GM18498 (cell line): Measurements from ENCODE around the gene MORC1.

ENCODE experiments used
- ATAC-seq: cut with Tn5 transposase; IDR thresholded peaks from one replicate; pipeline ENCODE4 v1.9.1; 2021; ENCODE audit warnings: mild to moderate bottlenecking, moderate library complexity; ENCODE audit not compliant: unreplicated experiment

MORC1 gene

DNA sequence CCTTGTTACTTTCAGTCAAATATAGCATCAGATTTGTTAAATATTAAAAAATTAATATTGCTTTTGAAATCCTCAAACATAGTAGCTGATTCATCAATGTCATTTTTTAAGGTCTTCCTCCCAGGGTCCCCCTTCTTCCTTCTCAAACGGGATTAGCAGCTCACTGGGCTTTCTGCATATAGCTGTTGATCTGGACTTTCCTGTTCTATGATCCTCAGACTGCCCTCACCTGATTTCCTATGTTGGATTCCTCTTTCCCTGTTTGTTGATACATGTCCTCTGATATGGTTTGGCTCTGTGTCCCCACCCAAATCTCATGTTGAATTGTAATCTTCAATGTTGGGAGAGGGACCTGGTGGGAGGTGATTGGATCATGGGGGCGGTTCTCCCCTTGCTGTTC, 170.1 kb downstream of the MORC1 start:
- ATAC-seq: no peak

GRCh38 chr3:108946292-108947285, 171.3 kb downstream of the MORC1 start:
- ATAC-seq: no peak

DNA sequence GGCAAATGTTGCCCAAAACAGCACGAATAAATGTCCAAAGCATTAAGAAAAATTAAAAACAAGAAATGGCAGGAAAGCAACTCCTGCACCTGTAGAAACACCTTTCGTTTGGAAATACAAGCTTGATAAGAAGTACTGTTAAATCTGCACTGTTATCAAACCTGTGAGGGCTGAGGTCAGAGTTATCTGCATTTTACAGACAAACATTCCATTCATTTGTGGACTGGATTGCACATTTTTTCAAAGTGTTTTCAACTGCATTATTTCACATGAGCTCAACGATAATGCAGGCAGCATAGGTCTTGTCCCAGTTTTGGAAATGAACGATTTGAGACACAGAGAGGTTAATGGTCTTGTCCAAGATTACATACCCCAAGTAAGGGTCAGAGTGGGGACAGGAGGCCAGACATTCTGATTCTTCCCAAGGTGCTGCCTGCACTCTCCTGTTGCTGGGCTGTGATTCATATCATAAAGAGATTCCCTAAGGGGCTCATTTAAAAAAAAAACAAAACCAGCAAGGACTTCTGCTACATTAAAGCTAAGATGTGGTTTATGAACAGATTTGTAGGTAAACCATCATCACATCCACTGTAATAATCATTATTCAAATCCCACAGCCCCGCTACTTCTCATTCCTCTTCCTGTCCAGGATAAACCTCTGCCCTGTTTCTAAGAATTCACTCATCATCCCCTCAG, 177.2 kb downstream of the MORC1 start:
- no peak for ATAC-seq

DNA sequence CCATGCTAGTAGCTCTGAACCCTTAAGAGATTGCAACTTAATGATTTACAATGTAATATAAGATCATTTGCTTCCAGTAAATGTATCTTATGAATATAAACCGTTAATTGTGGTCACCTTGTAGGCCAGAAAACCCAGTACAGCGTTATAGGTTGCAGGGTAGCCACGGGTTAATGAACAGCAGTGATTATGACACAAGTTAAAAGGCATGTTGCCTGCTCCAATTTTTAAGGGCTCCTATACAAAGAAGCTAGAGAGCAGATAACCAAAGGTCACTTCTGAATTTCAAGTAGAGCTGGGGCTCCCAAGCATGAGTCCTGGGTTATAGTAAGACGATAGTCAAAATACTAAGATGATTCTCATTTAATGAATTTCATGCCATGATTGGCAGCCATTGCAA, 177.8 kb downstream of the MORC1 start:
- ATAC-seq: no peak

DNA sequence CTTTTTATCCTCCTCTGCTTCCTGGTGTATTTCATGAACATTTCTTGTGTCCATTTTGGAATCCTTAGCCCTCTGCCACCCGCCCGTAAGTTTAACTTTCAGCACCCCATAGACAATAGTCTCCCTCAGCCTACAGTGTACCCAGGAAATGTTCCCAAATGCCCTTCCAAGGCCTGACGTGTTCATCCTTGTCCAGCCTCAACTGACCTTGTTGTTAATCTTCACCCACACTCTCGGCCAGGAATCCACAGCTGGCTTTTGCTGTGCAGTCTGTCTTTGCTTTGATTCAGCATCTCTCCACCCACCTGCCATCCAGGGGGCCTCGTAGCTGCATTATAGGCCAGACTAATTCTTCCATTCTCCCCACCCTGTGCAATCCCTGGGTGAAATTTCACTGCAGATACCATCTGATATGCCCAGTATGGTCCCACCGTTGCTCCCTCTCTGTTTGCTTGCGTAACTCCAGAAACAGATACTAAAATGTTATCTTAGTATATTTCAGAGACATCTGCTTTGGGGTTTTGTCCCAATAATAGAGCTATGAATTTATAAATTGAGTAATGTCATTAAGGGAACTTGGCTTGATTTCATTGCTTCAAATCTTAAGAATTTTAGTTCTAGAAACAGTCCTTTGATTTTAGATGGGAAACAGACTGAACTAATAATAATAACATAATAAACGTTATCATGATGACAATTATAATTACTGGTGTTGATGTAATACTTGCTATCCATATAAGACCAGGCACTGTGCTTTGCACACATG, 180.8 kb downstream of the MORC1 start:
- ATAC-seq: no peak

DNA sequence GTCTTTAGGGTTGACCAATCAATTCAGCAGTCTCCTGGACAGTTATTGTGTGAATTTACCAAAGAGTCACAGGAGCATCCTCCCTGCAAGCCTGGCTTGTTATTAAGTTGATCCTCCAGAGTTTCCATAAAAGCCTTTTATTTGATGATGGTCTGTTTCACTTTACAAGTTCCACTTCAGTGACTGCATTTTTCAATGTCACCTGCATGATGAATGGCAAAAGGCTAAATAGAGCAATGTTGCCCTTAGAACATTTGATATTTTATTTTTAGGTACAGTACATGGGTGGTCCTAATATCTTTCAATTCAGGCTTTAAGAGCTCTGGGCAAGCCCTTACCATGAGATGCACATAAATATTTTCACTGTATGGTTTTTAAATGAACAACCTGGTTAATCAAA, 186.9 kb downstream of the MORC1 start:
- no peak for ATAC-seq

DNA sequence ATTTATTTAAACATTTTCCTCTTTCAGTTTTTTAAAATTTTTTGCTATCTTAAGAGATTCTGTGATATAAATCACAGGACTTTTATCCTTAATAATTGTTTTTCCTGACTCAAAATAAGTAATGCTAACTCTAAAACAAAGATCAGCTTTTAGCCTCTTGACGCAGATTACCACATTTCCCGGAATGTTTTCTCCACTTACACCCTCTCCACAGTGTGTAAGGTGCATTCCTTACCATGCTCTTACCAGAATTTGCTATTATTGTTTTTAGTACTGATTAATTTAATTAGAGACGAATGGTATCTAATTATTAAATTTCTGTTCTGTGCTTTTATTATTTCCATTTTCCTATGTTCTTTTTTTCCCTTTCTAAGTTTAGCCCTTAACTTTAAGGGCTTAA, 199.1 kb downstream of the MORC1 start:
- no peak for ATAC-seq

DNA sequence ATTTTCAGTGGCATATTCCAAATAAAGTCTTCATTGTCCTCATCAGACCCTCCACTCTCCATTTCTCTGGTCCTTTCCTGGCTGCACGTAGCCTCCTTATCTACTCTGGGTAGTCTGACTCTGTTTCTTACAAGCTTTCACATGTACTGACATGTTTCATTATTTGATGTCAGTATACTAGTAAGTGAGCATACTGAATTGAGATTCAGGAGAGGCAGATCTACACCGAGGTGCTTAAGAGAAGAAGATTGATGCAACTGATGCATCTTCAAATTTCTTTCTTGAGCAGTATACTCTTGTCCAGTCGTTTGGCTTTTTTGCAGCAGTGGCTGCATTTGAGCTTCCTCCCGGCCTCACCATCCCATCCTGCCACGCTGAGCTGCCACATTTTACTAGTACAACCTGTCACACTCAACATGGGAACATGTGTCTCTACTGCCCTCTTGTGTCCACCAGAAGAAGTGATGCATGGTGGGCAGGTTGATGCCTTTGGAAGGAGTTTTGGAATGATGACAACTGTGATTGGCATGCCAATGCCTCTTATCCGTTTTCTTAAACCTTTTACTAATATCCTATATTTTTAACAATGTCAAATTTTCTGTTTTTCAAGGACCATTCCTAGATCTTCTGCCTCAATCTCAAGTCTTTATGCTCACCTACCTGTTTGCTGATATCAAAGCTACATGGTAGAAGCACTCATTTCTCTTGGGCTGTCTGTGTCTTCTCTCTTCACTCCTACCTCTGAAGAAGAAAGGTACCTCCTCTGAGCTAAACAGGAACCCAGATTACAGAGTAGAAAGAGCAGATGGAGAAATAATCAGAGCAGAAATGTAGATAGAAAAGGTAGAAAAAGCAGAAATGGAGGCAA, 202.9 kb downstream of the MORC1 start:
- ATAC-seq: peak; percentile 94

- ATAC-seq: no peak
These were observed 208.1 kb downstream of the MORC1 start for GRCh38 chr3:108909799-108910198.
